Measurements from ENCODE around the gene GRM4.

GRM4 gene

GRCh38 chr6:34132486-34133185 is 13.3 kb downstream of the GRM4 start:
- Histone ChIP-seq H3K79me2 (ENCODE audit: insufficient read depth, low read length) (no peaks in the 10 kb centered on the region), H3K9me2 (replicated peaks; ENCODE audit: low read depth, low read length) (no peaks in the 10 kb centered on the region), H3K9me3 (ENCODE audit: insufficient read depth, low read depth, low read length) (no peaks in the 10 kb centered on the region), H3K9ac (ENCODE audit: low read depth, low read length, poor library complexity, severe bottlenecking) (no peak overlapping the region), H3K4me1 (ENCODE audit: insufficient read depth, low read length, poor library complexity, severe bottlenecking) (no peaks in the 10 kb centered on the region), H3K36me3 (ENCODE audit: insufficient read depth, low read length) (no peaks in the 10 kb centered on the region), H3K27me3 (ENCODE audit: insufficient read depth, low read length, poor library complexity, severe bottlenecking) (no peaks in the 10 kb centered on the region), H4K20me1 (ENCODE audit: insufficient read depth, low read length, poor library complexity, severe bottlenecking) (no peaks in the 10 kb centered on the region), H3K4me3 (ENCODE audit: low read length, poor library complexity, severe bottlenecking) (no peak overlapping the region), H3K4me2 (ENCODE audit: low read depth, low read length, poor library complexity, severe bottlenecking) (no peak overlapping the region), H3F3A (ENCODE audit: low read depth) (no peaks in the 10 kb centered on the region), H2AFZ (ENCODE audit: low read length) (no peak overlapping the region)
- no peak for TF ChIP-seq EZH2phosphoT487 (IDR thresholded peaks at IDR 0.05; ENCODE audit: borderline replicate concordance)
- TF ChIP-seq, protein P1, sequence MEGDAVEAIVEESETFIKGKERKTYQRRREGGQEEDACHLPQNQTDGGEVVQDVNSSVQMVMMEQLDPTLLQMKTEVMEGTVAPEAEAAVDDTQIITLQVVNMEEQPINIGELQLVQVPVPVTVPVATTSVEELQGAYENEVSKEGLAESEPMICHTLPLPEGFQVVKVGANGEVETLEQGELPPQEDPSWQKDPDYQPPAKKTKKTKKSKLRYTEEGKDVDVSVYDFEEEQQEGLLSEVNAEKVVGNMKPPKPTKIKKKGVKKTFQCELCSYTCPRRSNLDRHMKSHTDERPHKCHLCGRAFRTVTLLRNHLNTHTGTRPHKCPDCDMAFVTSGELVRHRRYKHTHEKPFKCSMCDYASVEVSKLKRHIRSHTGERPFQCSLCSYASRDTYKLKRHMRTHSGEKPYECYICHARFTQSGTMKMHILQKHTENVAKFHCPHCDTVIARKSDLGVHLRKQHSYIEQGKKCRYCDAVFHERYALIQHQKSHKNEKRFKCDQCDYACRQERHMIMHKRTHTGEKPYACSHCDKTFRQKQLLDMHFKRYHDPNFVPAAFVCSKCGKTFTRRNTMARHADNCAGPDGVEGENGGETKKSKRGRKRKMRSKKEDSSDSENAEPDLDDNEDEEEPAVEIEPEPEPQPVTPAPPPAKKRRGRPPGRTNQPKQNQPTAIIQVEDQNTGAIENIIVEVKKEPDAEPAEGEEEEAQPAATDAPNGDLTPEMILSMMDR (conservative IDR thresholded peaks at IDR 0.05; ENCODE audit: low read length) = no peak

DNA sequence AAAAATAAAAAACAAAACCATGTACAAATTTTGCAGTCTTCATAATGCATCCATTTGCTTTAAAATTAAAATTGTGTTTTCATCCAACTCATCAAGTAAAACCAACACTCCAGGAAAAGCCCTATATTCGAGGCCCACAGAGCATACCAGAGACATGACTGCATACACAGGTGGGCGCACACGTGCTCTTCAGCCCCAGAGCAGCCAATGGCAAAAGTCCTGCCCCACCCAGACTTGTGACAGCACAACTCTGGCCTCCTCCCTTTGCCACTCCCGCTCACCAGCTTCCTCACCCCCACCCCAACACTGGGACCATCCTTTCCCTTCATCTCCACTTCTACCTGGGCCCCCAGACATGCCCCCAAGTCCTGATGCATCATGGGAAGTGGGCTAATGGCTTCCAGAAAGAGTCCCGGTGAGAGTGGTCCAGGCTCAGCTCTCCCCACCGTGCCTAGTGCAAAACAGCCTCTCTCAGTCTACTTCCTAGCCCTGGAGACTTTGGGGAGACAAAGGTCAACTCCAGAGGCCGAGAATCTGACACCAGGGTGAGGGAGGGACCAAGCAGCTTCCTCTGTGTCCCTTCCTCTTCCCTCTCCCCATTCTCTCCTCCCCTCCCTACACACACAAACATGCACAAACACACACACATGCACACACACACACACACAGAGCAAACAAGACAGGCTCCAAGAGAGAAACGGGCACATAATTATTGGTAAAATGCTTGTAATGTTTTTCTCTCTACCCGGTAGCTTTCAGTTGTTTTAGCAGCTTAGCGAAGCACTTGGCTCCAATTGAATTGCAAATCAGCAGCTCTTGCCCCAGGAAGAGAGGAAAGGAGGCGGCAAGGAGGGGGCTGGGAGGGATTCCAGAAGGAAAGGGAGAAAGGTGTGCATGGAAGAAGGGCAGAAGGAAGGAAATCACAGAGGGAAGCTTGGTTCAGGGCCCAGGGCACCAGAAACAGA is 14.3 kb downstream of the GRM4 start:
- no peaks in the 10 kb centered on the region for H3K27me3 ChIP-seq (ENCODE audit: insufficient read depth, low read length, poor library complexity, severe bottlenecking)
- H3K79me2 ChIP-seq (ENCODE audit: insufficient read depth, low read length) = no peaks in the 10 kb centered on the region
- no peaks in the 10 kb centered on the region for H3K9me2 ChIP-seq (replicated peaks; ENCODE audit: low read depth, low read length)
- H3K9ac ChIP-seq (ENCODE audit: low read depth, low read length, poor library complexity, severe bottlenecking) = no peak overlapping the region
- no peaks in the 10 kb centered on the region for H3K9me3 ChIP-seq (ENCODE audit: insufficient read depth, low read depth, low read length)
- H2AFZ ChIP-seq (ENCODE audit: low read length) = no peak overlapping the region
- no peaks in the 10 kb centered on the region for H3F3A ChIP-seq (ENCODE audit: low read depth)
- H4K20me1 ChIP-seq (ENCODE audit: insufficient read depth, low read length, poor library complexity, severe bottlenecking) = no peaks in the 10 kb centered on the region
- no peak overlapping the region for H3K4me2 ChIP-seq (ENCODE audit: low read depth, low read length, poor library complexity, severe bottlenecking)
- no peak overlapping the region for H3K4me3 ChIP-seq (ENCODE audit: low read length, poor library complexity, severe bottlenecking)
- H3K4me1 ChIP-seq (ENCODE audit: insufficient read depth, low read length, poor library complexity, severe bottlenecking) = no peaks in the 10 kb centered on the region
- H3K36me3 ChIP-seq (ENCODE audit: insufficient read depth, low read length) = no peaks in the 10 kb centered on the region
- TF ChIP-seq, protein P1 (conservative IDR thresholded peaks at IDR 0.05; ENCODE audit: low read length) = no peak
- TF ChIP-seq EZH2phosphoT487 (IDR thresholded peaks at IDR 0.05; ENCODE audit: borderline replicate concordance) = no peak

- H3K9me3 ChIP-seq (ENCODE audit: insufficient read depth, low read depth, low read length) = no peaks in the 10 kb centered on the region
- no peak overlapping the region for H2AFZ ChIP-seq (ENCODE audit: low read length)
- H3K4me1 ChIP-seq (ENCODE audit: insufficient read depth, low read length, poor library complexity, severe bottlenecking) = no peaks in the 10 kb centered on the region
- H3K36me3 ChIP-seq (ENCODE audit: insufficient read depth, low read length) = no peaks in the 10 kb centered on the region
- H4K20me1 ChIP-seq (ENCODE audit: insufficient read depth, low read length, poor library complexity, severe bottlenecking) = no peaks in the 10 kb centered on the region
- no peaks in the 10 kb centered on the region for H3K9me2 ChIP-seq (replicated peaks; ENCODE audit: low read depth, low read length)
- H3K9ac ChIP-seq (ENCODE audit: low read depth, low read length, poor library complexity, severe bottlenecking) = no peak overlapping the region
- H3K4me2 ChIP-seq (ENCODE audit: low read depth, low read length, poor library complexity, severe bottlenecking) = no peak overlapping the region
- H3F3A ChIP-seq (ENCODE audit: low read depth) = no peaks in the 10 kb centered on the region
- H3K79me2 ChIP-seq (ENCODE audit: insufficient read depth, low read length) = no peaks in the 10 kb centered on the region
- no peak overlapping the region for H3K4me3 ChIP-seq (ENCODE audit: low read length, poor library complexity, severe bottlenecking)
- no peaks in the 10 kb centered on the region for H3K27me3 ChIP-seq (ENCODE audit: insufficient read depth, low read length, poor library complexity, severe bottlenecking)
- TF ChIP-seq, protein P1 (conservative IDR thresholded peaks at IDR 0.05; ENCODE audit: low read length) = no peak
- no peak for TF ChIP-seq EZH2phosphoT487 (IDR thresholded peaks at IDR 0.05; ENCODE audit: borderline replicate concordance)
Measured at GRCh38 chr6:34130862-34131261, 15.0 kb downstream of the GRM4 start.
